Heart right ventricle (tissue), 16 donors: ENCODE results near the gene AK4. TPM values are rescaled to one million over a fixed set of nuclear protein-coding genes. Genes with fewer than 3 reads are reported as not detected.

Experiments used
- ATAC-seq, 8 donors: fragments of 200-7000 bp; cut with Tn5 transposase; one replicate each; pipeline ENCODE4 v1.9.1; 2020; ENCODE audit warnings: mild to moderate bottlenecking in 8 of 8, moderate library complexity in 8 of 8, moderate number of reproducible peaks in 1 of 8
- DNase-seq, 2 donors: peaks; one replicate each; pipeline ENCODE4 v3.0.0-alpha.2; 2020
- H3K27ac ChIP-seq, 10 donors: fragments of 200-600 bp; sonication (generic) in 2 of 10; one replicate each; pipeline versions ENCODE4 v1.5.0 to v1.8.0; 2020 to 2022; ENCODE audit warnings: mild to moderate bottlenecking in 3 of 10
- H3K27me3 ChIP-seq, 7 donors: fragments of 200-600 bp; one replicate each; pipeline ENCODE4 v1.8.0; 2021 to 2022; ENCODE audit warnings: mild to moderate bottlenecking in 2 of 7
- H3K36me3 ChIP-seq, 9 donors: fragments of 200-600 bp; sonication (generic) in 1 of 9; one replicate each; pipeline versions ENCODE4 v1.5.0 to v1.8.0; 2020 to 2022; ENCODE audit warnings: mild to moderate bottlenecking in 2 of 9
- H3K4me1 ChIP-seq, 9 donors: fragments of 200-600 bp; sonication (generic) in 1 of 9; one replicate each; pipeline versions ENCODE4 v1.5.0 to v1.8.0; 2020 to 2022; ENCODE audit warnings: mild to moderate bottlenecking in 4 of 9
- H3K4me3 ChIP-seq, 10 donors: fragments of 200-600 bp; sonication (generic) in 2 of 10; one replicate each; pipeline versions ENCODE4 v1.5.0 to v1.8.0; 2020 to 2022; ENCODE audit warnings: mild to moderate bottlenecking in 7 of 10, moderate library complexity in 2 of 10
- H3K9me3 ChIP-seq, 11 donors: fragments of 200-600 bp in 10 of 11; sonication (generic) in 2 of 11; one replicate each; pipeline versions ENCODE4 v1.5.0 to v1.8.0; 2013 to 2022; ENCODE audit warnings: mild to moderate bottlenecking in 2 of 11, control low read depth in 1 of 11, moderate library complexity in 1 of 11
- WGBS, 2 donors: extraction: QIAGEN DNeasy Blood & Tissue Kit; methylation state at CpG; one replicate each; pipeline ENCODE4 v1.1.7; 2013; ENCODE audit warnings: inconsistent platforms in 1 of 2; 5-methylcytosine and 5-hydroxymethylcytosine counted together
- intact Hi-C, 10 donors: fragments of 100-400 bp; cut with DNase I; formaldehyde crosslinking; loops; one replicate each; pipeline versions ENCODE4 v1.11.1 to v1.14.2; 2022
- polyA plus RNA-seq, 2 donors: library from polyadenylated mRNA; stranded (reverse); fragments of 200-250 nt; gene quantifications; one replicate each; pipeline ENCODE4 v1.2.3, GENCODE V29; 2013
- total RNA-seq, 10 donors: library from RNA; stranded (reverse); fragmentation: NEBNext Ultra II Directional in 3 of 10; extraction: Animal tissue kit (Norgen Biotek cat#: 25700) in 3 of 10; gene quantifications; one replicate each; pipeline versions ENCODE4 v1.2.1 to v1.2.4, GENCODE V29; 2021 to 2023
- TF ChIP-seq, protein P1 (sequence below), 9 donors: fragments of 200-600 bp; sonication (generic) in 2 of 9; IDR thresholded peaks; one replicate each; pipeline versions ENCODE4 v1.5.0 to v1.8.0; 2021 to 2022; ENCODE audit warnings: antibody characterized with exemption in 9 of 9, mild to moderate bottlenecking in 5 of 9, moderate library complexity in 1 of 9
- donor health status: Arrhythmogenic right ventricular cardiomyopathy.
- donor health status: ischemic (EF 13 %, LVEDD 7.1; RV severe dilation, severe dysfunction).
- donor health status: healthy with polysubstance abuse.
- donor health status: DM: no; HTN: yes; CAD: no.
- donor health status: DM: no; HTN: no; CAD: no.
- donor health status: ischemic (EF 25% LVEDD 6.9; RV normal size, moderate dysfunction).
- donor health status: ischemic (EF 25% LVEDD 5.7; RV mildly dilated, moderate dysfunction).
- donor health status: healthy.
- donor health status: DM: yes; HTN: yes; CAD: no.
- donor health status: Ischemic cardiomyopathy.
- donor health status: ischemic (EF 35%, LVEDD 5.7; RV mildly dilated, moderate dysfunction).
- donor health status: nonischemic (EF 11% LVEDD 7.7; RV severe dilation, severe dysfunction).
- donor health status: DM: yes; HTN: yes; CAD: no.
- donor health status: PGD.
- donor health status: ischemic (EF 29% LVEDD 5.4; RV normal size, mild dysfunction).
- donor health status: nonischemic (EF 23%, LVEDD 6.1; RV moderate dilation, normal function).

The AK4 gene
- total and polyA plus RNA-seq, 12 donors, result 9.9 to 179 (median 142) TPM

DNA sequence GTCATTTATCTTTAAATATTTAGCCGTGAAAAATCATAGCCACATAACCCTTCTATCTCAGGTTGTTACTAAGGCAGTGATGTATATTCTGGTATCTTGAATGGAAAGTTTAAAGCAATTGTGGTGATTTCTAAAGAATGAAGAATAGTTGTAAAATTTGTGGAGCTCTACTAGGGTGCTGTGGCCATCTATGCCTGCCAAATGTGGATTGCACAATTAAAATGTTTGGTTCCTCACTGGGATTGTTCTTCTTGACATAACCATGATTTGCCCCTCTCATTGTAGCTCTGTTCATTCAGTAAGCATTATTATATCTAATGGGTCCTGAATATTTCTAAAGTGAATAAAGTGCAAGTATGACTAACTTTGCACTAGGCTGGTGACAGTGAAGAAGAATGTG lies 50.1 kb downstream of the AK4 start:
- DNase-seq (no peak), ATAC-seq (peak in 1 of 8 donors; percentile 31)
- 27 to 42% methylated on average over 1 of the region's 1 CpG for WGBS, 2 donors
- TF ChIP-seq, protein P1, sequence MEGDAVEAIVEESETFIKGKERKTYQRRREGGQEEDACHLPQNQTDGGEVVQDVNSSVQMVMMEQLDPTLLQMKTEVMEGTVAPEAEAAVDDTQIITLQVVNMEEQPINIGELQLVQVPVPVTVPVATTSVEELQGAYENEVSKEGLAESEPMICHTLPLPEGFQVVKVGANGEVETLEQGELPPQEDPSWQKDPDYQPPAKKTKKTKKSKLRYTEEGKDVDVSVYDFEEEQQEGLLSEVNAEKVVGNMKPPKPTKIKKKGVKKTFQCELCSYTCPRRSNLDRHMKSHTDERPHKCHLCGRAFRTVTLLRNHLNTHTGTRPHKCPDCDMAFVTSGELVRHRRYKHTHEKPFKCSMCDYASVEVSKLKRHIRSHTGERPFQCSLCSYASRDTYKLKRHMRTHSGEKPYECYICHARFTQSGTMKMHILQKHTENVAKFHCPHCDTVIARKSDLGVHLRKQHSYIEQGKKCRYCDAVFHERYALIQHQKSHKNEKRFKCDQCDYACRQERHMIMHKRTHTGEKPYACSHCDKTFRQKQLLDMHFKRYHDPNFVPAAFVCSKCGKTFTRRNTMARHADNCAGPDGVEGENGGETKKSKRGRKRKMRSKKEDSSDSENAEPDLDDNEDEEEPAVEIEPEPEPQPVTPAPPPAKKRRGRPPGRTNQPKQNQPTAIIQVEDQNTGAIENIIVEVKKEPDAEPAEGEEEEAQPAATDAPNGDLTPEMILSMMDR (IDR thresholded peaks at IDR 0.05), result no peak
- peaks cover 0 to 3% (median 0%) of the 10 kb centered on the region in 9 donors for H3K36me3 ChIP-seq
- H3K4me3 ChIP-seq, result no peak overlapping the region
- no peaks in the 10 kb centered on the region for H3K9me3 ChIP-seq
- H3K27ac ChIP-seq, result peak overlapping the region in 2 of 10 donors; percentile 25 to 89
- intact Hi-C loops, result loop anchor here in 1 of 10 donors (10.0 kb wide), 1 partner anchor 323 kb away; no protein-coding TSS in a partner anchor
- peaks cover 4 to 37% (median 26%) of the 10 kb centered on the region in 9 donors for H3K4me1 ChIP-seq
- H3K27me3 ChIP-seq, result no peaks in the 10 kb centered on the region

DNA sequence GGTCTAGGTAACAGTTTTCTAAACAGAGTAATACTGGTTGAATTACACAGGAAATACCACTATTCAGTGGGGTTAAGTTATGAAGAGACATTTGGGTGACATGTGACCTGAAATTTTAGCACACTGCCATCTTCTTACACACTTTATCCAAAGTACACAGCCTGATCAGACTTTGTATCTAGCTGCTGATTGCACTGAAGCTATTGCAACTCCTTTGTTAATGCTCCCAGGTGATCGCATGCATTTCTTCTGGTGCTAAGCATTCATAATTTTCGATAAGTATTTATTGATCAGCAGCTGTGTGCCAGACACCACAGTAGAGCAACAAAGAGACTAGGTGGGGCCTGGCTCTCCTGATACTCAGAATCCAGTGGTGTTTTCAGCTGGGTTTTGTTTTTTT lies 52.4 kb downstream of the AK4 start:
- H3K27me3 ChIP-seq, result no peaks in the 10 kb centered on the region
- intact Hi-C loops, result loop anchor here in 2 of 10 donors (5.0 to 10.0 kb wide), 2 partner anchors 56 to 133 kb away; partner anchors contain the start of gene AK4 (in 1 of the 2)
- H3K4me1 ChIP-seq, result peaks cover under 1 to 28% (median 14%) of the 10 kb centered on the region in 9 donors
- DNase-seq, result no peak
- ATAC-seq, result no peak
- 72 to 95% methylated on average over 2 of the region's 2 CpGs for WGBS, 2 donors
- TF ChIP-seq, protein P1 (IDR thresholded peaks at IDR 0.05), result no peak
- H3K27ac ChIP-seq, result no peak overlapping the region
- H3K9me3 ChIP-seq, result no peaks in the 10 kb centered on the region
- H3K4me3 ChIP-seq, result no peak overlapping the region
- peaks cover 0 to 3% (median 0%) of the 10 kb centered on the region in 9 donors for H3K36me3 ChIP-seq

GRCh38 chr1:65206836-65207235 lies 58.8 kb downstream of the AK4 start:
- intact Hi-C loops, result loop anchor here in 7 of 10 donors (5.0 to 10.0 kb wide), 6 partner anchors 55 to 150 kb away; partner anchors contain the start of gene AK4 (in 1 of the 7)
- ATAC-seq (no peak), DNase-seq (no peak)
- no peaks in the 10 kb centered on the region for H3K27me3 ChIP-seq
- TF ChIP-seq, protein P1 (IDR thresholded peaks at IDR 0.05), result no peak
- no peak overlapping the region for H3K4me3 ChIP-seq
- H3K27ac ChIP-seq, result no peak overlapping the region
- no peaks in the 10 kb centered on the region for H3K9me3 ChIP-seq
- H3K4me1 ChIP-seq, result peaks cover 0 to 22% (median 15%) of the 10 kb centered on the region in 9 donors
- H3K36me3 ChIP-seq, result peaks cover 0 to 3% (median 0%) of the 10 kb centered on the region in 9 donors
- WGBS, 2 donors, result 86 to 89% methylated on average over 2 of the region's 2 CpGs

- ATAC-seq, result peak in 1 of 8 donors; percentile 21
- Histone ChIP-seq H3K4me3 (no peak overlapping the region), H3K36me3 (peaks cover 0 to 3% (median 0%) of the 10 kb centered on the region in 9 donors), H3K27me3 (no peaks in the 10 kb centered on the region), H3K9me3 (no peaks in the 10 kb centered on the region), H3K4me1 (peaks cover 0 to 22% (median 15%) of the 10 kb centered on the region in 9 donors), H3K27ac (no peak overlapping the region)
- WGBS, 2 donors, result 80 to 83% methylated on average over 4 of the region's 4 CpGs
- DNase-seq, result no peak
- intact Hi-C loops, result loop anchor here in 7 of 10 donors (5.0 to 10.0 kb wide), 6 partner anchors 55 to 150 kb away; partner anchors contain the start of gene AK4 (in 1 of the 7)
- TF ChIP-seq, protein P1 (IDR thresholded peaks at IDR 0.05), result no peak
Observed at GRCh38 chr1:65207317-65207716, 59.3 kb downstream of the AK4 start.
